Endothelial cell (in vitro differentiated cells): ENCODE measurements around the gene ELOA. TPM values are rescaled to one million over a fixed set of nuclear protein-coding genes. Genes with fewer than 3 reads are reported as not detected.

Experiments used
- DNase-seq: peaks from one replicate; pipeline ENCODE4 v3.0.0; 2021; ENCODE audit warnings: low spot score
- H3K27ac Mint-ChIP-seq: one replicate; pipeline ENCODE4 v1.8.0; 2021; ENCODE audit warnings: mixed read lengths, inconsistent platforms; ENCODE audit not compliant: unreplicated experiment
- H3K27me3 Mint-ChIP-seq: one replicate; pipeline ENCODE4 v1.8.0; 2021; ENCODE audit warnings: mild to moderate bottlenecking, moderate library complexity, mixed read lengths, inconsistent platforms; ENCODE audit not compliant: unreplicated experiment
- H3K36me3 Mint-ChIP-seq: one replicate; pipeline ENCODE4 v1.8.0; 2021; ENCODE audit warnings: mild to moderate bottlenecking, low read depth, mixed read lengths, inconsistent platforms; ENCODE audit not compliant: unreplicated experiment
- H3K4me1 Mint-ChIP-seq: one replicate; pipeline ENCODE4 v1.8.0; 2021; ENCODE audit warnings: mild to moderate bottlenecking, mixed read lengths, inconsistent platforms; ENCODE audit not compliant: unreplicated experiment
- H3K4me3 Mint-ChIP-seq: one replicate; pipeline ENCODE4 v1.8.0; 2021; ENCODE audit warnings: mild to moderate bottlenecking, mixed read lengths, inconsistent platforms; ENCODE audit not compliant: unreplicated experiment
- H3K9me3 Mint-ChIP-seq: one replicate; pipeline ENCODE4 v1.8.0; 2021; ENCODE audit warnings: mixed read lengths, inconsistent platforms; ENCODE audit not compliant: unreplicated experiment
- total RNA-seq: library from RNA; stranded (reverse); fragmentation: NEBNext Ultra II Directional; extraction: Animal tissue kit (Norgen Biotek cat#: 25700); gene quantifications from one replicate; pipeline ENCODE4 v1.2.1, GENCODE V29; 2021; ENCODE audit not compliant: unreplicated experiment
- TF ChIP-seq, protein P1 (sequence below): fragments of 200-600 bp; sonication (generic); IDR thresholded peaks from one replicate; pipeline ENCODE4 v1.5.0; 2021; ENCODE audit warnings: antibody characterized with exemption; ENCODE audit not compliant: unreplicated experiment

Gene ELOA
- total RNA-seq, 1 donor from 2014 or later, result 54.4 TPM

- H3K27me3 Mint-ChIP-seq, result peaks cover 10% of the 10 kb centered on the region
- TF ChIP-seq, protein P1, sequence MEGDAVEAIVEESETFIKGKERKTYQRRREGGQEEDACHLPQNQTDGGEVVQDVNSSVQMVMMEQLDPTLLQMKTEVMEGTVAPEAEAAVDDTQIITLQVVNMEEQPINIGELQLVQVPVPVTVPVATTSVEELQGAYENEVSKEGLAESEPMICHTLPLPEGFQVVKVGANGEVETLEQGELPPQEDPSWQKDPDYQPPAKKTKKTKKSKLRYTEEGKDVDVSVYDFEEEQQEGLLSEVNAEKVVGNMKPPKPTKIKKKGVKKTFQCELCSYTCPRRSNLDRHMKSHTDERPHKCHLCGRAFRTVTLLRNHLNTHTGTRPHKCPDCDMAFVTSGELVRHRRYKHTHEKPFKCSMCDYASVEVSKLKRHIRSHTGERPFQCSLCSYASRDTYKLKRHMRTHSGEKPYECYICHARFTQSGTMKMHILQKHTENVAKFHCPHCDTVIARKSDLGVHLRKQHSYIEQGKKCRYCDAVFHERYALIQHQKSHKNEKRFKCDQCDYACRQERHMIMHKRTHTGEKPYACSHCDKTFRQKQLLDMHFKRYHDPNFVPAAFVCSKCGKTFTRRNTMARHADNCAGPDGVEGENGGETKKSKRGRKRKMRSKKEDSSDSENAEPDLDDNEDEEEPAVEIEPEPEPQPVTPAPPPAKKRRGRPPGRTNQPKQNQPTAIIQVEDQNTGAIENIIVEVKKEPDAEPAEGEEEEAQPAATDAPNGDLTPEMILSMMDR, result no peak
- H3K4me3 Mint-ChIP-seq, result no peak overlapping the region
- no peaks in the 10 kb centered on the region for H3K9me3 Mint-ChIP-seq
- no peaks in the 10 kb centered on the region for H3K36me3 Mint-ChIP-seq
- H3K27ac Mint-ChIP-seq, result no peak overlapping the region
- DNase-seq, result no peak
- peaks cover 12% of the 10 kb centered on the region for H3K4me1 Mint-ChIP-seq
These were observed 52.6 kb downstream of the ELOA start for GRCh38 chr1:23795676-23796465.

GRCh38 chr1:23796466-23797271 lies 53.4 kb downstream of the ELOA start:
- H3K4me3 Mint-ChIP-seq, result no peak overlapping the region
- DNase-seq, result no peak
- H3K4me1 Mint-ChIP-seq, result peaks cover 7% of the 10 kb centered on the region
- peaks cover 5% of the 10 kb centered on the region for H3K27me3 Mint-ChIP-seq
- no peaks in the 10 kb centered on the region for H3K9me3 Mint-ChIP-seq
- peak overlapping the region; percentile 67 for H3K27ac Mint-ChIP-seq
- TF ChIP-seq, protein P1, result no peak
- no peaks in the 10 kb centered on the region for H3K36me3 Mint-ChIP-seq

DNA sequence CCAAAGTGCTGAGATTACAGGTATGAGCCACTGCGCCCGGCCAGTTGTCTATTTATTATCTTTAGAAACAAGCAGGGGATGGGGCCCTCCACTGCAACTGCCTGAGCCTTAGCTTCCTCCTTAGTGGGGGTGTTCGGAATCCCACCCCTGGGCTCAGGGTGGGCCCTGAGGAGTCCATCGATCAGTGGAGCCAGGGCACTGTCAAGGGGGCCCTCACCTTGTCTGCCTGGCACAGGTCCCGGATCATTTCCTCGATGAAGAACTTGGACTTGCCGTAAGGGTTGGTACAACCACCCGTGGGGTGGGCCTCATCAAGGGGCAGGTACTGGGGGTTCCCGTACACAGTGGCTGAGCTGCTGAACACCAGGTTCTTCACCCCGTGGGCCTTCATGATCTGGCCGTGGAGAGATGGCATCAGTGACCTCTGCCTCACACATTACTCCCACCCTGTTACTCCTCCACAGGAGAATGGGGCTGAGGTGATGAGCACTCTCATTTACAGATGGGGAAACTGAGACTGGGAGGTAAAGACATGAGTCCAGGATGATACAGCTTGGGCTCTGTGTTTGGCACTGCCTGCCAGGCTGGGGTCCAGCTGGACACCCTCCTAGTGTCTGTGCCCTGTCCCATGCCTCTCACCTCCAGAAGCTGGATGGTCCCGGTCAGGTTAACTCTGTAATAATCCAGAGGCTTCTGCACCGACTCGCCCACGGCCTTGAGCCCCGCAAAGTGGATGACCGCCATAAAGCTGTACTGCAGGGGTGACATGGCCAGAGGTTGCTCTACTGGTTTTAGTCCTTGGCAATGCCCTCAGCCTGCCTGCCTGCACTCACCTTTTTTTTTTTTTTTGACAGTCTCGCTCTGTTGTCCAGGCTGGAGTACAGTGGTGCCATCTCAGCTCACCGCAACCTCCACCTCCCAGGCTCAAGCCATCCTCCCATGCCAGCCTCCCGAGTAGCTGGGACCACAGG lies 54.5 kb downstream of the ELOA start:
- H3K27me3 Mint-ChIP-seq, result peaks cover 5% of the 10 kb centered on the region
- no peak overlapping the region for H3K4me3 Mint-ChIP-seq
- H3K9me3 Mint-ChIP-seq, result no peaks in the 10 kb centered on the region
- TF ChIP-seq, protein P1, result no peak
- H3K4me1 Mint-ChIP-seq, result peaks cover 5% of the 10 kb centered on the region
- no peak for DNase-seq
- peak overlapping the region; percentile 67 for H3K27ac Mint-ChIP-seq
- H3K36me3 Mint-ChIP-seq, result peaks cover 4% of the 10 kb centered on the region

DNA sequence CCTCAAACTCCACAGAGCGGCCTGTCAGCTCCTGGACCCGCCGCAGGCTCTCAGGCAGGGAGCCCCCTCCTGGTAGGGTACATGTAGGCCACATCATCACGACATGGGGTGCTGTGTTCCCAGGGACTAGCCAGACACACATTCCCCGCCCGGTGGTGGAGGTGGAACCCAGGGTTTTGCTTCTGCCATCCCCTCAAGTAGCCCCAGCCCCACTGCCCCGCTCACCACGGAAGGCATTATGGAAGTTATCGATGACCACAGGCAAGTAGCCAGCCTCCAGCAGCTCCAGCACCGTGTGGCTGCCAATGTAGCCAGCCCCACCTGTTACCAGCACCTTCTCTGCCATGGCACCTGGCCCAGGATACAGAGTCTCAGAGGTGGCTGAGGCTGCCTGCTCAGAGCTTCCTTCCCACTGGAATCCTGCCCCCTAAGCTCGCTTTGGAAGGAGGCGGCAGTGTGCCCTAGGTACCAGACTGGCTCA lies 55.4 kb downstream of the ELOA start:
- Mint-ChIP-seq H3K27me3 (peaks cover 5% of the 10 kb centered on the region), H3K4me1 (peaks cover 5% of the 10 kb centered on the region), H3K36me3 (peaks cover 4% of the 10 kb centered on the region), H3K9me3 (no peaks in the 10 kb centered on the region), H3K4me3 (no peak overlapping the region), H3K27ac (peak overlapping the region; percentile 24)
- TF ChIP-seq, protein P1, result no peak
- peak; percentile 31 for DNase-seq
